Measurements from ENCODE around the gene KPNA6.
"Not testable (repeated sequence)": the region's sequence is repeated elsewhere in the genome, so short reads cannot be mapped to it uniquely, and the experiment has no call there.

The KPNA6 gene

GRCh38 chr1:32107742-32108661, at the start of gene KPNA6:
TSS of gene KPNA6 (plus strand) at chr1:32108056. CDS start at chr1:32108131, 75 bp downstream.
- DNase-seq, result peak; percentile 79

DNA sequence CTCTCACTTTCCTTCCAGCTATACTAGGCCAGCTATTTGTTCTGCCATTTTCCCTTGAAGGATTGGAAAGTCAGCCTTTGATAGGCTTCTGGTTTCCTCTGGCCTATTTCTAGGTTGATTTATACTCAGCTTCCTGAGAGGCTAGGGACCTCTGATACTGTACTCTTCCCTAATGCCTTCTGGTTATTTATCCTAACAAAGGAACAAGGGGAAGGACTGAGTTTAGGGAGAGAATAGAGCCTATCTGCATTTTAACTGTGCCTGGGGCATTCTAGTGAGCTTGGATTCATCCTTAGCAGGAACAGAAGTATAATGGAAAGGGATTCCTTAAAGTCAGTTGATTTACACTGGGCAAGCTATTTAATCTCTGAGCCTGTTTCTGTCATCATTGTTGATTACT, 46.9 kb upstream of the KPNA6 start:
- DNase-seq, result no peak

- no peak for DNase-seq
Observed at GRCh38 chr1:32062867-32063230, 45.0 kb upstream of the KPNA6 start.

- DNase-seq, result no peak
Observed at GRCh38 chr1:32063261-32063681, 44.6 kb upstream of the KPNA6 start.

DNA sequence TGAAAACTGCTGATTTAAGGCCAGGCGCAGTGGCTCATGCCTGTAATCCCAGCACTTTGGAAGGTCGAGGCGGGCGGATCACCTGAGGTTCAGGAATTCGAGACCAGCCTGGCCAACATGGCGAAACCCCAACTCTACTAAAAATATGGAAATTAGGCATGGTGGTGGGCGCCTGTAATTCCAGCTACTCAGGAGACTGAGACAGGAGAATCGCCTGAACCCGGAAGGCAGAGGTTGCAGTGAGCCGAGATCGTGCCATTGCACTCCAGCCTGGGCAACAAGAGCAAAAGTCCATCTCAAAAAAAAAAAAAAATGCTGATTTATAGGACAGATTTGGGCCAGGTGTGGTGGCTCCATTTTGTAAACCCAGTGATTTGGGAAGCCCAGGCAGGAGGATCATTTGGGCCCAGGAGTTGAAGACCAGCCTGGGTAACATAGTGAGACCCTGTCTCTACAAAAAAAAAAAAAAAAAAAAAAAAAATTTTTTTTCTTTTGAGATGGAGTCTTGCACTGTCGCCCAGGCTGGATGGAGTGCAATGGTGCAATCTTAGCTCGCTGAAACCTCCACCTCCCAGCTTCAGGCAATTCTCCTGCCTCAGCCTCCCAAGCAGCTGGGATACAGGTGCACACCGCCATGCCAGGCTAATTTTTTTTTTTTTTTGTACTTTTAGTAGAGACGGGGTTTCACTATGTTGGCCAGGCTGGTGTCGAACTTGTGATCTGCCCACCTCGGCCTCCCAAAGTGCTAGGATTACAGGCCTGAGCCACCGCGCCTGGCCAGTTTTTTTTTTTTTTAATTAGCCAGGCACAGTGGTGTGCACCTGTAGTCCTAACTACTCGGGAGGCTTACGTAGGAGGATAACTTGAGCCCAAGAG, 42.0 kb upstream of the KPNA6 start:
- not testable (repeated sequence) for DNase-seq

DNA sequence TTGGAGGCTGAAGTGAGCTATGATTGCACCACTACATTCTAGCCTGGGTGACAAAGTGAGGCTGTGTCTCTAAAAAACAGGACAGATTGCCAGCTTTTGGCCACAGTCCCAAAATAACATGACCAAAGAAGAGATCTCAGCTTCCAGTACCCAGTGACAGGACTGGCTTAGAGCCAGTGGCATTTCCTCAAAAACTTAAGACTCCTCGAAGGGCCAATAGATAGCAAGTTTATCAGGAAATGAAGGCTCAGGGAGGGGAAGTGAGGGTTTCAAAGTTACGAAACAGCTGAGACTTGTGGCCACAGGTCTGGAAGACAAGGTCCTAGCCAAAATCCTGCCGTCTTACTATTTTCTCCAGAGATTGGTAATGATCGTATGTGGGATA, 41.4 kb upstream of the KPNA6 start:
- DNase-seq, result peak; percentile 97

DNA sequence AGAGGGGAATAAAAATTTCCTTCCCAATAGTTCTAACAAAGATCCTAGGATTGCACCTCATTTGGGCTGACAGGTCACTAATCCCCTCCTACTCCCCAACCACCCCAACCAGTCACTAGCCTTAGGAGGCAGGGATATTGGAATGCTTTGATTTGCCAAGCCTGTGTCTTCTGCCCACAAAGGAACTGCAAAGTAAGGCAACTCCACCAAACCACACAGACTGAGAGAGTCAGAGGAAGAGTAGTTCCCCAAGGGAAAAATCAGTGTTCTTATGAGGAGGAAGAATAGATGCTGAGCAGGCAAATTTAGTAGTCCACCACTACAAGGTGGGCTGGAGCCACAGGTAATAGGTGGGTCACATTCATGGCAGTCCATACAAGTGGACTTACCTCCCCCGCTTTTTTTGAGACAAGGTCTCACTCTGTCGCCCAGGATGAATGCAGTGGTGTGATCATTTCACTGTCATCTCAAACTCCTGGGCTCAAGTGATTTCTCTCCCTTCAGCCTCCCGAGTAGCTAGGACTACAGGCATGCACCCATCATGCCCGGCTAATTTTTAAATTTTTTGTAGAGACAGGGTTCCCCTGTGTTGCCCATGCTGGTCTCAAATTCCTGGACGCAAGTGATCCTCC, 38.8 kb upstream of the KPNA6 start:
- no peak for DNase-seq

GRCh38 chr1:32071758-32072621, 35.9 kb upstream of the KPNA6 start:
- DNase-seq, result no peak

- DNase-seq, result peak; percentile 61
Observed at GRCh38 chr1:32072622-32073298, 35.1 kb upstream of the KPNA6 start, which contains the start of gene TMEM39B. TSS of gene TMEM39B (plus strand) at chr1:32072939. CDS start at chr1:32073048, 109 bp downstream.

DNA sequence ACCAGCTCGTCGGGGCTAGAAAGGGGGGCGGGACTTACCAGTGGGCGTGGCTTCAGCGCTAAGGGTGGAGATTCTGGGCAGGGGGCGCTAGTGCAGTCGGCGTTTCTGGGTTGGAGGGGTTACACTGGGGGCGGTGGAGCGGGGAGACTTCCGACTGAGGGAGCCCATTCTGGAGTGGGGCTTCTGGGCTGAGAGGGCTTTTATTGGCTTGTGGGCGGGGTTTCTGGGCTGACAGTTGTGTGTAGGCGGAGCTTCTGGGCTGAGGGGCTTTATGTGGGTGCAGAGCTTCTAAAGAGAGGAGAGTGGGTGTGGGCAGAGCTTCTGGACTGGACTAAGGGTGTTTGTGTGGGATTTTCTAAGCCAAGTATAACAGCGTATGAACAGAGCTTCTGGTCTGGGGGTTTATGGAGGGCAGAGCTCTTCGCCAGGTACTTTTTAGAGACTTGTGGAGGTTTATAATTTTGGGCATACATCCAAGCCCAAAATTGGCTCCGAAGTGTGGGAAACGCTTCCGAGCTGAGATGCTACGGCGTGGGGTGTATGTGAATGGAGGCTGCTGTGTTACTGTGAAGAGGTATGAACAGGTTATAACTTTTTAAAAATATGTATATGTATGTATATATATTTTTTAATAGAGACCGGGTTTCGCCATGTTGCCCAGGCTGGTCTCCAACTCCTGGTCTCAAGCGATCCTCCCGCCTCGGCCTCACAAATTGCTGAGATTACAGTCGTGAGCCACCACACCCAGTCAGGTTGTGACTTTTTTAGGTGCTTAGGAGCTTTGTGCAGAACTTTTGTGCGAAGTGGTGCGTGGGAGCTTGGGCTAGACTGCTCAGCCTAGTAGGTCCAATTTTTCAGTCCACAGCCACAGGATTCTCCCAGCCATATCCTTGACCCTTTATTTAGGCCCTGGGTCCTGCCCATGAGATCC, 34.3 kb upstream of the KPNA6 start:
- no peak for DNase-seq

DNA sequence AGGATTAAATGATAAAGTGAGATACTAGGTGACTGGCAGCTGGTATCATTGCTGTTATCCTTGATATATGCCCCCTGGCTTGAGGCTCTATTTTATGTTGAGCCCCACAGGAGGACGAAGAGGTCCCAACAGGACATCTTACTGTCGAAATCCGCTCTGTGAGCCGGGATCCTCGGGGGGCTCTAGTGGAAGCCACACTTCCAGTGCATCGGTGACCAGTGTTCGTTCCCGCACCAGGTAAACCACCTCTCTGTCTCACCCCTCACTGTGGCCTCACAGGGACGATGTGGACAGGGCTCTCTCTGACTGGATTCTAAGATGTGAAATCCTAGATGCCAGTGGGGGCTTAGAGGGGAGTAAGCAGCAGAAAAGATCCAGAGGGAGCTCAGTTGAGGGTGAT, 33.0 kb upstream of the KPNA6 start:
- DNase-seq, result no peak

DNA sequence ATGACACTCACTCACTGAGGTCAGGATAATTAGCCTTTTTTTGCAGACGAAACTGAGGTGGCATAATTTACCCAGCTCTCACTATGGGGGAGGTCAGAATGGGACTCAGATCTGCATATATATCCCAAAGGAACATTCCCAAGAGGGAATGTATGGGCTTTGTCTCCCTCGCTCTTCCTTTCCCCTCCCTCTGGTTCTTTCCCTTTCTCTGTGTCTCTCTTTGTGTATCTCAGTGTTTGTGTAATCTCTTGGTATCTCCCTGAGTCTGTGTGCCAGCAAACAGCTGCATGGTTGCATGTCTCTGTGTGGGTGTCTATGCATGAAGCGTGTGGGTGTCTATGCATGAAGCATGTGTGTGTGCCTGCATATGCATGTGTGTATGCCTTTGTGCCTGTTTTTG, 30.4 kb upstream of the KPNA6 start:
- DNase-seq, result no peak

DNA sequence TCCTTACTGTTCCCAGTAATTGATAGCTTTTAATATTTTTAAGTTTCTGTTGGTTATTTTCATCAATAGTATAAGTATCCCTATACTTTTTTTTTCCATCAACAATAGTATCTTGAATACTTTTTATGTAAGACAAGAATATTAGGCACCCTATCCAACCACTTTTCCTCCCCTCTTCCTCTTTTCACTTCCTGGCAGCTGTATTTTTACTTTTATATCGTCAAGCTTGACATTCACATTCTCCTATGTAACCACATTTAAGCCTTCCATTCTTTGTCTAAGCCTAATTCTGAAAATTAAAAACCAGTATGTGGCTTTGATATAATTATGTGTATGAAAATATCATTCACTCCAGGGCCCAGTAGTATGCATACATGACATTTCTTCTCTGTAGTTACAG, 25.8 kb upstream of the KPNA6 start:
- DNase-seq, result no peak

DNA sequence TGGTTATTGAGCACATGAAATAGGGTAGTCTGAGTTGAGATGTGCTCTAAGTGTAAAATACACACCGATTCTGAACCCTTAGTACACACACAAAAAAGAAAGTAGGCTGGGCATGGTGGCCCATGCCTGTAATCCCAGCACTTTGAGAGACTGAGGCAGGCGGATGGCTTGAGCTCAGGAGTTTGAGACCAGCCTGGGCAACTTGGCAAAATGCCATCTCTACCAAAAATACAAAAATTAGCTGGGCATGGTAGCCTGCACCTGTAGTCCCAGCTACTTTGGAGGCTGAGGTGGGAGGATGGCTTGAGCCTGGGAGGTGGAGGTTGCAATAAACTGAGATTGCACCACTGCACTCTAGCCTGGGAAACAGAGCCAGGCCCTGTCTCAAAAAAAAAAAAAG, 21.5 kb upstream of the KPNA6 start:
- not testable (repeated sequence) for DNase-seq

DNA sequence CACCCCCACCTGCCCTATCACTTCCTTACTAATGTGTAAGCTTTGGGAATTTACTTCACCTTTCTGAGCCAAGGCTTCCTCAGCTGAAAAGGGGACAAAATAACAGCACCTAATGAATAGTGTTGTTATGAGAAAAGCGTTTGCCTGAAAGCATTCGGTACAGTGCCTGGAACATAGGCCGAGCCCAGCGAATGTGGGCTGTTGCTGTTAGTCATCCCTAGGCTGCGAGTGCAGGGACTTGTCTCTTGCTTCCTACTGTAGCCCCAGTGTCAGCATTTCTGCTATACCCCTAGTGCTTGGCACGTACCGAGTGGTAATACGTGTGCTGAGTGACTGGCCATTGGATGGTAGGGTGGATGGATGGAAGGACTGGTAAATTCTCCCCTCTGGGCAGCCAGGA, 16.7 kb upstream of the KPNA6 start:
- DNase-seq, result no peak

GRCh38 chr1:32091591-32091990, 16.3 kb upstream of the KPNA6 start:
- DNase-seq, result no peak

- DNase-seq, result no peak
Observed at GRCh38 chr1:32094746-32095521, 12.9 kb upstream of the KPNA6 start.

DNA sequence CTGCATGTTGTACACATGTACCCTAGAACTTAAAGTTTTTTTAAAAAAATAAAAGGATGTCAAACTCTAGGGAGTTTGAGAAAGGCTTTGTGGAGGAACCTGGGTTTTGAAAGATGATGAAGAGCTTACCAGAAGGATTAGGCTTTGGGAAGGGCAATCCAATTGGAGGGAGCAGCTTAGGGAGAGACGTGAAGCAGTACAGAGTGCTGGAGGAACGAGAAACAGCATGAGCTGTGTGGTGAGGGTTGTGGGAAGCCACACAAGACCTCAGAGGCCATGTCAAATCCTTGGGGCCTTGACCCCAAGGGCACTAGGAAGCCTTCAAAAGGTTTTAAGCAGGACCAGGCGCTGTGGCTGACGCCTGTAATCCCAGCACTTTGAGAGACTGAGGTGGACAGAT, 8.4 kb upstream of the KPNA6 start:
- DNase-seq, result no peak

- no peak for DNase-seq
Observed at GRCh38 chr1:32100359-32100758, 7.5 kb upstream of the KPNA6 start.

All from SIG-M5 (cell line).